K562 (cell line): ENCODE data around the gene KHDRBS2. TPM values are rescaled to one million over a fixed set of nuclear protein-coding genes. Genes with fewer than 3 reads are reported as not detected.

Source experiments
- ATAC-seq: fragments of 200-7000 bp; cut with Tn5 transposase; 3 replicates; pipeline ENCODE4 v1.9.1; 2020; ENCODE audit warnings: moderate library complexity
- BruUV-seq: library from RNA; stranded (reverse); fragments of 400-500 nt; replicated peaks from 2 replicates; lab custom pipeline; 2021; lab: Mats Ljungman, UMichigan
- CTCF ChIA-PET: fragments of 300-600 bp; formaldehyde crosslinking; extraction: SDS; loops from one replicate; lab custom pipeline; 2021; ENCODE audit warnings: low intra/inter-chr PET ratio; lab: Yijun Ruan, JAX
- POLR2A ChIA-PET: fragments of 300-600, 350-650 bp; sonication (Branson Sonifier 250); formaldehyde crosslinking; extraction: SDS; loops from one replicate; lab custom pipeline; 2021; ENCODE audit warnings: antibody characterized with exemption, inconsistent platforms; lab: Yijun Ruan, JAX
- DNase-seq, 4 experiments: peaks; one replicate each; pipeline versions ENCODE4 v3.0.0 to v3.0.0-alpha.2; 2011 to 2018; ENCODE audit warnings: low spot score in 3 of 4, mixed read lengths in 3 of 4; ENCODE audit errors: extremely low read depth in 1 of 4
- FAIRE-seq: peaks from 2 replicates; lab custom pipeline; 2011; peaks lifted over from hg19 to GRCh38; lab: Jason Lieb, UNC
- H2AFZ ChIP-seq: 2 replicates; pipeline ENCODE4 v1.6.0; 2011; ENCODE audit warnings: low read depth, low read length, control low read depth, inconsistent platforms
- H3K27ac ChIP-seq: fragments of 200-600 bp; 3 replicates; pipeline ENCODE4 v1.8.0; 2011; ENCODE audit warnings: low read depth, mild to moderate bottlenecking, control low read depth, inconsistent platforms, low read length, moderate library complexity, mixed read lengths; ENCODE audit errors: extremely low read depth
- H3K27me3 ChIP-seq, 2 experiments: fragments of 300-600 bp in 1 of 2; 2 replicates in 1 of 2; 3 replicates in 1 of 2; pipeline versions ENCODE4 v1.6.0 to v1.8.0; 2011; ENCODE audit warnings: inconsistent platforms in 2 of 2, low read length in 2 of 2, mild to moderate bottlenecking in 1 of 2, mixed read lengths in 1 of 2, moderate library complexity in 1 of 2; ENCODE audit not compliant: control insufficient read depth in 2 of 2, insufficient read depth in 2 of 2
- H3K36me3 ChIP-seq: fragments of 300-600 bp; 3 replicates; pipeline ENCODE4 v1.8.0; 2011; ENCODE audit warnings: mild to moderate bottlenecking, low read length, inconsistent platforms; ENCODE audit not compliant: control insufficient read depth, insufficient read depth
- H3K4me1 ChIP-seq, 2 experiments: fragments of 200-600 bp in 1 of 2; replicated peaks in 1 of 2; 2 replicates in 1 of 2; 3 replicates in 1 of 2; pipeline versions ENCODE4 v1.5.1 to v1.8.0; 2011; ENCODE audit warnings: inconsistent platforms in 2 of 2, low read length in 2 of 2, mild to moderate bottlenecking in 1 of 2, mixed read lengths in 1 of 2, moderate library complexity in 1 of 2; ENCODE audit not compliant: control insufficient read depth in 2 of 2, insufficient read depth in 2 of 2
- H3K4me2 ChIP-seq: 2 replicates; pipeline ENCODE4 v1.6.1; 2011; ENCODE audit warnings: low read length, control low read depth, inconsistent platforms, mixed read lengths; ENCODE audit not compliant: insufficient read depth
- H3K4me3 ChIP-seq: fragments of 200-600 bp; sonication (generic), shearing (Covaris generic); 2 replicates; pipeline ENCODE4 v1.5.1; 2016; ENCODE audit warnings: control low read depth, inconsistent platforms
- H3K79me2 ChIP-seq: fragments of 200-600 bp; 3 replicates; pipeline ENCODE4 v1.8.0; 2011; ENCODE audit warnings: low read length, inconsistent platforms; ENCODE audit not compliant: control insufficient read depth, insufficient read depth
- H3K9ac ChIP-seq, 2 experiments: 2 replicates each; pipeline versions ENCODE4 v1.6.0 to v1.6.1; 2011; ENCODE audit warnings: low read depth in 2 of 2, low read length in 2 of 2, control low read depth in 1 of 2, inconsistent platforms in 1 of 2, mild to moderate bottlenecking in 1 of 2, mixed read lengths in 1 of 2; ENCODE audit not compliant: insufficient read depth in 1 of 2
- H3K9me1 ChIP-seq: one replicate; pipeline ENCODE4 v1.6.0; 2011; ENCODE audit warnings: inconsistent platforms, mild to moderate bottlenecking, low read length, moderate library complexity; ENCODE audit not compliant: control insufficient read depth, insufficient read depth
- H3K9me3 ChIP-seq: replicated peaks from 2 replicates; pipeline ENCODE4 v1.5.1; 2011; ENCODE audit warnings: low read depth, low read length, inconsistent platforms; ENCODE audit not compliant: control insufficient read depth, insufficient read depth
- H4K20me1 ChIP-seq: replicated peaks from 2 replicates; pipeline ENCODE4 v1.6.1; 2011; ENCODE audit warnings: low read length, inconsistent platforms, mixed read lengths; ENCODE audit not compliant: control insufficient read depth, insufficient read depth
- HDAC8 ChIP-seq: fragments of 450-650 bp; IDR thresholded peaks from 2 replicates; pipeline ENCODE4 v1.6.1; 2016; ENCODE audit warnings: mild to moderate bottlenecking, missing genetic modification characterization, moderate library complexity, missing compliant biosample characterization
- KDM1A ChIP-seq, 2 experiments: fragments of 450-650 bp; IDR thresholded peaks; 2 replicates each; pipeline ENCODE4 v1.6.1; 2016; ENCODE audit warnings: mild to moderate bottlenecking in 2 of 2
- SPI1 ChIP-seq: IDR thresholded peaks from 2 replicates; pipeline ENCODE4 v1.6.1; 2011; ENCODE audit warnings: low read depth, low read length, control low read depth, borderline replicate concordance
- WGBS: fragments of 100-300 bp; shearing (Covaris generic); methylation state at CpG from one replicate; pipeline ENCODE4 v1.1.6; 2016; ENCODE audit warnings: low coverage, mixed read lengths; ENCODE audit not compliant: insufficient coverage; ENCODE audit errors: missing lambda C conversion rate; 5-methylcytosine and 5-hydroxymethylcytosine counted together
- in situ Hi-C: fragments of 300-500 bp; cut with MboI; formaldehyde crosslinking; loops from 4 replicates; pipeline ENCODE4 v1.15.0; 2018; ENCODE audit warnings: inconsistent platforms, mixed read lengths
- intact Hi-C: fragments of 100-400 bp; cut with micrococcal nuclease; formaldehyde crosslinking; loops from 2 replicates; pipeline ENCODE4 v1.14.2; 2022
- polyA plus RNA-seq, 8 experiments: library from polyadenylated mRNA; depleted of rRNA in 4 of 8; stranded (reverse) in 5 of 8; unstranded in 3 of 8; fragments of >200 nt; fragmentation: Nextera tagmentation in 2 of 8; fragmentation: Illumina TruSeq in 1 of 8; extraction: Ambion mirVana in 2 of 8; extraction: Trizol in 1 of 8; gene quantifications; 2 replicates each; pipeline versions ENCODE4 v1.2.1 to v1.2.3, GENCODE V29; 2011 to 2014; ENCODE audit warnings: inconsistent platforms in 1 of 8, missing spikeins in 1 of 8
- total RNA-seq, 7 experiments: library from RNA; depleted of rRNA in 6 of 7; stranded (reverse); fragments of >200 nt in 6 of 7; fragmentation: Illumina TruSeq in 2 of 7; extraction: Trizol in 2 of 7; gene quantifications; 2 replicates each; pipeline versions ENCODE4 v1.2.1 to v1.2.3, GENCODE V29; 2011 to 2021; ENCODE audit warnings: low replicate concordance in 1 of 7

Gene KHDRBS2
- total and polyA plus RNA-seq, 9 of the 15 experiments (the other 6 are each of a cell fraction or from before 2014, with no cell fraction given): not detected

- Histone ChIP-seq H3K4me2 (no peak overlapping the region), H3K9ac (no peak overlapping the region), H3K4me1 (no peaks in the 10 kb centered on the region), H3K4me3 (no peak overlapping the region), H3K36me3 (no peaks in the 10 kb centered on the region), H3K27ac (no peak overlapping the region), H2AFZ (no peak overlapping the region), H3K9me1 (no peaks in the 10 kb centered on the region), H3K9me3 (no peaks in the 10 kb centered on the region), H3K27me3 (no peaks in the 10 kb centered on the region), H3K79me2 (no peaks in the 10 kb centered on the region), H4K20me1 (no peaks in the 10 kb centered on the region)
- TF ChIP-seq KDM1A (IDR thresholded peaks at IDR 0.05) (no peak), SPI1 (no peak)
- POLR2A ChIA-PET: no interaction called here
- no TSS peak for BruUV-seq
- FAIRE-seq (no peak), DNase-seq (no peak), ATAC-seq (no peak)
- intact Hi-C loops: no loop called here
- in situ Hi-C loops: no loop called here
- WGBS: 1% methylated on average over 5 of the region's 5 CpGs
- CTCF ChIA-PET: no interaction called here
Observed at GRCh38 chr6:62236784-62237183, 49.2 kb downstream of the KHDRBS2 start.

DNA sequence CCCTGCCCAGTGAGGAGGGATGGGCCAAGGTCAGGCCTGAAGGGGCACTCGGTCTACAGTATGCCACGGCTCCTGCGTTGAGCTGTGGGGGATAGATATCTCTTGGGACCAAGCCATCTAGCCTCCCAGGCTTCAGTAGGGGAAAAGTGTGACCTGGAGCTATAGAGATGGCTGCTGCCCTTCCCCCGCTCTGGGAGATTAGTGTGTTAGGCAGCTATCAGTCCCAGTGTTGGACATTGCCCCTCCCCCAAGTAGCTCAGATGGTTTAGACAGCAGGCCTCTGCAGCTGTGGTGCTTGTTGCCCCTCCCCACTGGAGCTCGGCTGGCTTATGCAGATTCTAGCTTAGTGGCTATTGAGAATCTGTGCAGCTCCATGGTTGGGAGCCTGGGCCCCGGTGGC is 56.8 kb downstream of the KHDRBS2 start:
- no peaks in the 10 kb centered on the region for H3K4me1 ChIP-seq
- H3K27me3 ChIP-seq: no peaks in the 10 kb centered on the region
- no peaks in the 10 kb centered on the region for H3K79me2 ChIP-seq
- no peak overlapping the region for H3K27ac ChIP-seq
- intact Hi-C loops: no loop called here
- ChIA-PET POLR2A (no interaction called here), CTCF (no interaction called here)
- no peak for TF ChIP-seq HDAC8 (tag)
- WGBS: 0% methylated on average over 6 of the region's 6 CpGs
- DNase-seq (no peak), FAIRE-seq (no peak), ATAC-seq (no peak)
- in situ Hi-C loops: no loop called here
- H3K9ac ChIP-seq: no peak overlapping the region
- H3K4me2 ChIP-seq: no peak overlapping the region
- BruUV-seq: no TSS peak
- H3K36me3 ChIP-seq: no peaks in the 10 kb centered on the region
- no peaks in the 10 kb centered on the region for H3K9me3 ChIP-seq
- H4K20me1 ChIP-seq: no peaks in the 10 kb centered on the region
- H2AFZ ChIP-seq: no peak overlapping the region
- H3K9me1 ChIP-seq: no peaks in the 10 kb centered on the region
- no peak overlapping the region for H3K4me3 ChIP-seq
